ENCODE results near the gene UNC13A. TPM values are rescaled to one million over a fixed set of nuclear protein-coding genes. Genes with fewer than 3 reads are reported as not detected.

UNC13A gene
- total RNA-seq, 1 experiment from 2014 or later = 22.2 TPM

DNA sequence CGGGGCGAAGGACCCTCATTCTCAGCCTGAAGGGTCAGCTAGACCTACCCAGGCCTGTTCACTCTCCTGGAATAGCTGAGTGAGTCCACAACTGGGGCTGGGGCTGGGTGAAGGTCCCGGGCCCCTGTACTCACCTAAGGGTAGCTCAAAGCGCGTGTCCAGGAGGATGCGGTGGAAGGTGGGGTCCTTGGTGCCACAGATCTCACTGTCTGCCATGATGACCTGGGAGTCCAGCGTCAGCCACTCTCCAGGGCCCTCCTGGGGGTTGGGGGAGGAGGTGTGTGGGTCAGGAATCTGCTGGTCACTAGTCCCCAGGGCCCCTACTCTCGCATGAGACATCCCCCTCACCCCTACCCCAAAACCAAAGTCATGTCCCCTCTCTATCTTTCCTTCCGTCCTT, 18.7 kb downstream of the UNC13A start:
- H3K9me3 ChIP-seq (ENCODE audit: control insufficient read depth, low read depth, low read length) = no peaks in the 10 kb centered on the region
- H2AFZ ChIP-seq (ENCODE audit: low read length) = no peak overlapping the region
- no peaks in the 10 kb centered on the region for H3K79me2 ChIP-seq (ENCODE audit: insufficient read depth, low read length)
- H3K4me3 Mint-ChIP-seq = no peak overlapping the region
- no peak overlapping the region for H3K4ac ChIP-seq (ENCODE audit: low read depth, low read length)
- no peaks in the 10 kb centered on the region for H3K27me3 ChIP-seq (ENCODE audit: insufficient read depth, low read length)
- H3K23ac ChIP-seq (ENCODE audit: insufficient read length, low read depth, low read length) = no peak overlapping the region
- no peak overlapping the region for H2BK120ac ChIP-seq (ENCODE audit: low read depth, low read length, poor library complexity, severe bottlenecking)
- H3K18ac ChIP-seq (ENCODE audit: insufficient read length, low read depth, low read length) = no peak overlapping the region
- WGBS (ENCODE audit: extremely low coverage, insufficient read length, low lambda C conversion rate) = no CpG with 5 or more reads among the region's 9 CpGs
- H2BK5ac ChIP-seq (ENCODE audit: insufficient read length, low read length) = no peak overlapping the region
- H3K79me1 ChIP-seq (ENCODE audit: insufficient read depth, low read depth, low read length, poor library complexity, severe bottlenecking) = no peaks in the 10 kb centered on the region
- peaks cover 3 to 12% of the 10 kb centered on the region in 2 experiments; a peak in 2 of 5 replicates for H3K9me3 Mint-ChIP-seq
- H3K23me2 ChIP-seq (ENCODE audit: insufficient read length, low read depth, low read length, poor library complexity, severe bottlenecking) = no peaks in the 10 kb centered on the region
- H3K4me1 Mint-ChIP-seq = no peaks in the 10 kb centered on the region
- H3K4me1 ChIP-seq (ENCODE audit: insufficient read depth, low read length) = no peaks in the 10 kb centered on the region
- TF ChIP-seq, protein P1, sequence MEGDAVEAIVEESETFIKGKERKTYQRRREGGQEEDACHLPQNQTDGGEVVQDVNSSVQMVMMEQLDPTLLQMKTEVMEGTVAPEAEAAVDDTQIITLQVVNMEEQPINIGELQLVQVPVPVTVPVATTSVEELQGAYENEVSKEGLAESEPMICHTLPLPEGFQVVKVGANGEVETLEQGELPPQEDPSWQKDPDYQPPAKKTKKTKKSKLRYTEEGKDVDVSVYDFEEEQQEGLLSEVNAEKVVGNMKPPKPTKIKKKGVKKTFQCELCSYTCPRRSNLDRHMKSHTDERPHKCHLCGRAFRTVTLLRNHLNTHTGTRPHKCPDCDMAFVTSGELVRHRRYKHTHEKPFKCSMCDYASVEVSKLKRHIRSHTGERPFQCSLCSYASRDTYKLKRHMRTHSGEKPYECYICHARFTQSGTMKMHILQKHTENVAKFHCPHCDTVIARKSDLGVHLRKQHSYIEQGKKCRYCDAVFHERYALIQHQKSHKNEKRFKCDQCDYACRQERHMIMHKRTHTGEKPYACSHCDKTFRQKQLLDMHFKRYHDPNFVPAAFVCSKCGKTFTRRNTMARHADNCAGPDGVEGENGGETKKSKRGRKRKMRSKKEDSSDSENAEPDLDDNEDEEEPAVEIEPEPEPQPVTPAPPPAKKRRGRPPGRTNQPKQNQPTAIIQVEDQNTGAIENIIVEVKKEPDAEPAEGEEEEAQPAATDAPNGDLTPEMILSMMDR (conservative IDR thresholded peaks at IDR 0.05) = no peak
- no peak overlapping the region for H3K56ac ChIP-seq (ENCODE audit: insufficient read length, low read depth, low read length)
- H3T11ph ChIP-seq (ENCODE audit: low read length) = no peak overlapping the region
- H4K91ac ChIP-seq (ENCODE audit: insufficient read length, low read depth, low read length) = no peak overlapping the region
- no peak overlapping the region for H3K4me2 ChIP-seq (ENCODE audit: insufficient read depth, insufficient read length, low read length)
- no peak overlapping the region for H2BK20ac ChIP-seq (ENCODE audit: low read depth, low read length, poor library complexity, severe bottlenecking)
- H4K5ac ChIP-seq (ENCODE audit: insufficient read length, low read depth, low read length) = no peak overlapping the region
- no peaks in the 10 kb centered on the region for H4K20me1 ChIP-seq (ENCODE audit: control insufficient read depth, insufficient read depth, insufficient read length)
- peaks cover 44 to 55% (median 51%) of the 10 kb centered on the region in 3 experiments for H3K36me3 Mint-ChIP-seq (ENCODE audit: insufficient read depth in 1 of 3, low read depth in 3 of 3)
- no peak overlapping the region for H2BK15ac ChIP-seq (ENCODE audit: low read depth, low read length)
- H4K8ac ChIP-seq (replicated peaks; ENCODE audit: insufficient read length, low read depth, low read length) = no peak overlapping the region
- no peak overlapping the region for H3K14ac ChIP-seq (ENCODE audit: insufficient read depth, low read length)
- H2BK12ac ChIP-seq (ENCODE audit: insufficient read length, low read depth, low read length) = no peak overlapping the region
- no peak overlapping the region for H3K27ac Mint-ChIP-seq
- H3K27me3 Mint-ChIP-seq (ENCODE audit: low read depth) = no peaks in the 10 kb centered on the region
- H2AK5ac ChIP-seq (ENCODE audit: insufficient read length, low read length) = no peak overlapping the region
- DNase-seq = no peak
- H3K9ac ChIP-seq (ENCODE audit: extremely low read depth, insufficient read length, low read length) = no peak overlapping the region
- no peak overlapping the region for H3K27ac ChIP-seq (ENCODE audit: insufficient read length, low read depth, low read length)

All from H9 (cell line).